Activated CD4-positive, alpha-beta T cell treated with anti-CD3 and anti-CD28 coated beads, Interleukin-2, amount 50 U/mL, for 24 hours (primary cell): ENCODE data around the gene AP2A2.
"Not testable (repeated sequence)": the region's sequence is repeated elsewhere in the genome, so short reads cannot be mapped to it uniquely, and the experiment has no call there.

ENCODE experiments used
- DNase-seq, 2 donors: peaks; one replicate each; pipeline ENCODE4 v3.0.0-alpha.2; 2020; ENCODE audit warnings: low read depth in 1 of 2, low spot score in 1 of 2

Gene AP2A2

GRCh38 chr11:953512-953911 lies 27.8 kb downstream of the AP2A2 start:
- DNase-seq: no peak

GRCh38 chr11:954392-955153 lies 28.9 kb downstream of the AP2A2 start:
- DNase-seq: no peak

GRCh38 chr11:955154-956063 lies 29.7 kb downstream of the AP2A2 start:
- DNase-seq: no peak

- no peak for DNase-seq
Observed at GRCh38 chr11:957212-957920, 31.7 kb downstream of the AP2A2 start.

GRCh38 chr11:958101-958500 lies 32.4 kb downstream of the AP2A2 start:
- no peak for DNase-seq

GRCh38 chr11:959027-959426 lies 33.4 kb downstream of the AP2A2 start:
- DNase-seq: no peak

GRCh38 chr11:959608-960007 lies 33.9 kb downstream of the AP2A2 start:
- no peak for DNase-seq

GRCh38 chr11:961310-961920 lies 35.7 kb downstream of the AP2A2 start:
- DNase-seq: not testable (repeated sequence)

- no peak for DNase-seq
Observed at GRCh38 chr11:961921-962320, 36.3 kb downstream of the AP2A2 start.

- DNase-seq: no peak
Observed at GRCh38 chr11:962688-963087, 37.0 kb downstream of the AP2A2 start.

- DNase-seq: no peak
Observed at GRCh38 chr11:963852-964251, 38.2 kb downstream of the AP2A2 start.

- DNase-seq: no peak
Observed at GRCh38 chr11:965206-965775, 39.6 kb downstream of the AP2A2 start.

- DNase-seq: no peak
Observed at GRCh38 chr11:967995-968751, 42.5 kb downstream of the AP2A2 start.

GRCh38 chr11:968822-969221 lies 43.2 kb downstream of the AP2A2 start:
- DNase-seq: no peak

GRCh38 chr11:969651-970205 lies 44.1 kb downstream of the AP2A2 start:
- DNase-seq: no peak

GRCh38 chr11:970319-970871 lies 44.7 kb downstream of the AP2A2 start:
- DNase-seq: no peak

- no peak for DNase-seq
Observed at GRCh38 chr11:971092-971690, 45.5 kb downstream of the AP2A2 start.

- DNase-seq: no peak
Observed at GRCh38 chr11:971731-972365, 46.2 kb downstream of the AP2A2 start.
